OCI-LY1 (cell line): ENCODE data around the gene KRT80.

Source experiments
- H2AFZ ChIP-seq: fragments of 200-600 bp; sonication (generic), shearing (Covaris generic); 2 replicates; pipeline ENCODE4 v1.6.0; 2014; ENCODE audit warnings: antibody characterized with exemption, mild to moderate bottlenecking, low read length
- H3F3A ChIP-seq: fragments of 200-600 bp; sonication (generic), shearing (Covaris generic); 2 replicates; pipeline ENCODE4 v1.6.0; 2014; ENCODE audit warnings: mild to moderate bottlenecking, antibody characterized with exemption, low read length, moderate library complexity; ENCODE audit not compliant: insufficient read depth
- H3K27ac ChIP-seq: fragments of 200-600 bp; sonication (generic); 2 replicates; pipeline ENCODE4 v1.5.1; 2014; ENCODE audit warnings: low read length, mixed run types, mild to moderate bottlenecking, low read depth; ENCODE audit not compliant: poor library complexity, severe bottlenecking
- H3K27me3 ChIP-seq: fragments of 200-600 bp; sonication (generic); 2 replicates; pipeline ENCODE4 v1.6.0; 2014; ENCODE audit warnings: antibody characterized with exemption, mild to moderate bottlenecking, low read length, moderate library complexity; ENCODE audit not compliant: insufficient read depth
- H3K36me3 ChIP-seq: fragments of 200-600 bp; sonication (generic); 2 replicates; pipeline ENCODE4 v1.6.1; 2014; ENCODE audit warnings: mild to moderate bottlenecking, antibody characterized with exemption, low read length, moderate library complexity, mixed read lengths; ENCODE audit not compliant: insufficient read depth
- H3K4me1 ChIP-seq: fragments of 200-600 bp; sonication (generic); 2 replicates; pipeline ENCODE4 v1.5.1; 2014; ENCODE audit warnings: mild to moderate bottlenecking, low read length, moderate library complexity; ENCODE audit not compliant: insufficient read depth, severe bottlenecking
- H3K4me2 ChIP-seq: fragments of 200-600 bp; sonication (generic), shearing (Covaris generic); 2 replicates; pipeline ENCODE4 v1.6.1; 2014; ENCODE audit warnings: low read length
- H3K4me3 ChIP-seq: fragments of 200-600 bp; sonication (generic); 2 replicates; pipeline ENCODE4 v1.5.1; 2014; ENCODE audit warnings: low read length, low read depth, mild to moderate bottlenecking, mixed read lengths; ENCODE audit not compliant: poor library complexity, severe bottlenecking
- H3K79me2 ChIP-seq: fragments of 200-600 bp; shearing (Covaris generic); 2 replicates; pipeline ENCODE4 v1.6.1; 2016; ENCODE audit warnings: mixed run types, low read length, mixed read lengths; ENCODE audit not compliant: insufficient read depth
- H3K9ac ChIP-seq: fragments of 200-600 bp; sonication (generic), shearing (Covaris generic); 2 replicates; pipeline ENCODE4 v1.6.1; 2014; ENCODE audit warnings: mild to moderate bottlenecking, low read length, mixed read lengths
- H3K9me2 ChIP-seq: fragments of 200-600 bp; sonication (generic), shearing (Covaris generic); 2 replicates; pipeline ENCODE4 v1.6.1; 2014; ENCODE audit warnings: low read depth, mild to moderate bottlenecking, low read length, mixed read lengths
- H3K9me3 ChIP-seq: fragments of 200-600 bp; shearing (Covaris generic); 2 replicates; pipeline ENCODE4 v1.6.1; 2014; ENCODE audit warnings: low read length, mixed read lengths
- H4K20me1 ChIP-seq: fragments of 200-600 bp; sonication (generic), shearing (Covaris generic); 2 replicates; pipeline ENCODE4 v1.6.0; 2016; ENCODE audit warnings: mild to moderate bottlenecking, low read length; ENCODE audit not compliant: insufficient read depth
- EZH2 ChIP-seq: fragments of 200-600 bp; sonication (generic), shearing (Covaris generic); IDR thresholded peaks from 2 replicates; pipeline ENCODE4 v1.8.0; 2017; ENCODE audit warnings: borderline replicate concordance, mixed run types, mild to moderate bottlenecking, antibody characterized with exemption, low read length, moderate library complexity, mixed read lengths
- TF ChIP-seq, protein P1 (sequence below): fragments of 200-600 bp; sonication (generic), shearing (Covaris generic); IDR thresholded peaks from 2 replicates; pipeline ENCODE4 v1.5.1; 2017; ENCODE audit warnings: mild to moderate bottlenecking, antibody characterized with exemption, low read length, moderate library complexity, mixed read lengths

Gene KRT80

DNA sequence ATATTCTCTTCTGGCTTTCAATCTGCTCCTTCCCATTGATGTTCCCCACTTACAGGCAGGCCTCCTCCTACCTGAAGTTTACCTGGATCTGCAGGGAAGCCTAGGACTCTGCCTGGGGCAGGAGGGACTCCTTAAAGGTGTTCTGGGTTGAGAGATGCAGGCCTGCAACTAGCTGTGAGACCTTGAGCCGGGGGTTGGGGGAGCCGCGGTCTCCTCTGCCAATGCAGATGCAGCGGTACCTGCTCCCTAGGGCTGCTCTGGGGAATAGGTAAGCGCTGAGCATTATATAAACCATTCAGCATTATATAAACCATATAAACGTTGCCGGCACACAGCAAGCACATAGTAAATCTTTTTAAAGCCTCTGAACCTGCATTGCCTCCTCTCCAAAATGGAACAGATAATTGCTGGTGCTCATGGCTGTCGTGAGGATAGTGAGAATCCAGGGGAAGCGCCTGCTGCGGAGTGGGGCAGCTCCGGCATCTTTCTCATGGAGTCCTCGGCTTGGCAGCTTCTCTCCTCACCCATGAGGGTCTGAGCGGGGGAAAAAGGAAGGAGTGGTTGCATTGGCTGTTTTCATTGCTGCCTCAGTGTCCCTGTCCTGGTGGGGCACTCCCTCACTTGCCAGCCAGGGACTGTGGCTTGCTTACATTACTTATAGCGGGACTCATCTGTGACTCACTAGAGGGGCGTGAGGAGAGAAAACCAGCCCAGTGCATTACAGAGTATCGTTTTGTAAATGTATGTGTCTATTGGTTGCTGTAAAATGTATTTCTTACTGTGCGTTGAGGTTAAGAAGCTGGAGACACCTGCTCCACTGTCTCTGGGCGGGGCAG lies 12.5 kb upstream of the KRT80 start:
- no peaks in the 10 kb centered on the region for H3K36me3 ChIP-seq
- no peaks in the 10 kb centered on the region for H3K79me2 ChIP-seq
- no peaks in the 10 kb centered on the region for H3K9me3 ChIP-seq
- H2AFZ ChIP-seq = no peak overlapping the region
- H3K4me2 ChIP-seq = no peak overlapping the region
- no peaks in the 10 kb centered on the region for H3K9me2 ChIP-seq
- H3K27ac ChIP-seq = no peak overlapping the region
- no peaks in the 10 kb centered on the region for H3K4me1 ChIP-seq
- H3K27me3 ChIP-seq = no peaks in the 10 kb centered on the region; the same call in 1 of the 2 replicates
- H3K9ac ChIP-seq = no peak overlapping the region
- H3F3A ChIP-seq = no peaks in the 10 kb centered on the region
- TF ChIP-seq, protein P1, sequence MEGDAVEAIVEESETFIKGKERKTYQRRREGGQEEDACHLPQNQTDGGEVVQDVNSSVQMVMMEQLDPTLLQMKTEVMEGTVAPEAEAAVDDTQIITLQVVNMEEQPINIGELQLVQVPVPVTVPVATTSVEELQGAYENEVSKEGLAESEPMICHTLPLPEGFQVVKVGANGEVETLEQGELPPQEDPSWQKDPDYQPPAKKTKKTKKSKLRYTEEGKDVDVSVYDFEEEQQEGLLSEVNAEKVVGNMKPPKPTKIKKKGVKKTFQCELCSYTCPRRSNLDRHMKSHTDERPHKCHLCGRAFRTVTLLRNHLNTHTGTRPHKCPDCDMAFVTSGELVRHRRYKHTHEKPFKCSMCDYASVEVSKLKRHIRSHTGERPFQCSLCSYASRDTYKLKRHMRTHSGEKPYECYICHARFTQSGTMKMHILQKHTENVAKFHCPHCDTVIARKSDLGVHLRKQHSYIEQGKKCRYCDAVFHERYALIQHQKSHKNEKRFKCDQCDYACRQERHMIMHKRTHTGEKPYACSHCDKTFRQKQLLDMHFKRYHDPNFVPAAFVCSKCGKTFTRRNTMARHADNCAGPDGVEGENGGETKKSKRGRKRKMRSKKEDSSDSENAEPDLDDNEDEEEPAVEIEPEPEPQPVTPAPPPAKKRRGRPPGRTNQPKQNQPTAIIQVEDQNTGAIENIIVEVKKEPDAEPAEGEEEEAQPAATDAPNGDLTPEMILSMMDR = no peak
- TF ChIP-seq EZH2 = no peak
- H4K20me1 ChIP-seq = no peaks in the 10 kb centered on the region
- no peak overlapping the region for H3K4me3 ChIP-seq

DNA sequence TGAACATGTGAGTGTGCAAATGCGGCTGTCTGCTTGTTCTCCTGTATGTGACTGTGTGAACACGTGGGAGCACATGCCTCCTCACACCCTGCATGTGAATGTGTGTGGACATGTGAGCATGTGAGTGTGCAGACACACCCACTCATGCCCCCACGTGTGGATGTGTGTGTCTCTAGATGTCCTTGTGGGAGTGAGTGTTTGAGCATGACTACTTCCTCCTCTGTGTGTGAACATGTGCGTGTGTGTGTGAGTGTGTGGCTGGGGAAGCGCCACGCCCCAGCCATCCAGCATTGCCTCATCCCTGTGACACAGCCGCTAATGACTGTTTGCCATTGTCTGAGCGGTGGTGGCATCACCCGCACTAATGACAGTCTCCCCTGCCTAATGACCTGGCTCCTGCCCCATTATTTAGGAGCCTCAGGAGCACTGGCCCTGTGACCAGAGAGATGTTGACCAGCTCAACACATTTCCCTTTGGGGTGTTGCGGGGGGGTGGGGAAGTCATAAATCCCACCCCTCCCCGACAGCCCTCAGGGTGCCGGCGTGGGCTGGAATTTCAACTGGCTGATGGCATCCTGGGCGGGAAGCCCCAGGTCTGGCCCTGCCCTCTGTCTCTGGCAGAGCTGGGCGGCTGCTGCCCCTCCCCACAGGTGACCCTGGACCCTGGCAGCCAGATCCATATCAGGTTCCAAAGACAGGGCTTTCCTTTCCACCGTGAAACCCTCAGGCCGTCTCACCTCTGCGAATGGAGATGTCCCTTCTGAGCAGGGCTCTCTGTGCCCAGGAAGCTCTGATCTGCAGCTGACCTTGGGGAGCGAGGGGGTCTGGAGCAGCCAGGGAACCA lies 11.5 kb upstream of the KRT80 start:
- TF ChIP-seq, protein P1 = no peak
- no peak for TF ChIP-seq EZH2
- H3K4me3 ChIP-seq = no peak overlapping the region
- no peaks in the 10 kb centered on the region for H3K79me2 ChIP-seq
- no peaks in the 10 kb centered on the region for H3K36me3 ChIP-seq
- no peaks in the 10 kb centered on the region for H3K4me1 ChIP-seq
- no peaks in the 10 kb centered on the region for H3F3A ChIP-seq
- H3K4me2 ChIP-seq = no peak overlapping the region
- H4K20me1 ChIP-seq = no peaks in the 10 kb centered on the region
- H3K9me2 ChIP-seq = no peaks in the 10 kb centered on the region
- no peak overlapping the region for H3K27ac ChIP-seq
- no peak overlapping the region for H3K9ac ChIP-seq
- no peak overlapping the region for H2AFZ ChIP-seq
- no peaks in the 10 kb centered on the region for H3K9me3 ChIP-seq
- no peaks in the 10 kb centered on the region; the same call in 1 of the 2 replicates for H3K27me3 ChIP-seq

DNA sequence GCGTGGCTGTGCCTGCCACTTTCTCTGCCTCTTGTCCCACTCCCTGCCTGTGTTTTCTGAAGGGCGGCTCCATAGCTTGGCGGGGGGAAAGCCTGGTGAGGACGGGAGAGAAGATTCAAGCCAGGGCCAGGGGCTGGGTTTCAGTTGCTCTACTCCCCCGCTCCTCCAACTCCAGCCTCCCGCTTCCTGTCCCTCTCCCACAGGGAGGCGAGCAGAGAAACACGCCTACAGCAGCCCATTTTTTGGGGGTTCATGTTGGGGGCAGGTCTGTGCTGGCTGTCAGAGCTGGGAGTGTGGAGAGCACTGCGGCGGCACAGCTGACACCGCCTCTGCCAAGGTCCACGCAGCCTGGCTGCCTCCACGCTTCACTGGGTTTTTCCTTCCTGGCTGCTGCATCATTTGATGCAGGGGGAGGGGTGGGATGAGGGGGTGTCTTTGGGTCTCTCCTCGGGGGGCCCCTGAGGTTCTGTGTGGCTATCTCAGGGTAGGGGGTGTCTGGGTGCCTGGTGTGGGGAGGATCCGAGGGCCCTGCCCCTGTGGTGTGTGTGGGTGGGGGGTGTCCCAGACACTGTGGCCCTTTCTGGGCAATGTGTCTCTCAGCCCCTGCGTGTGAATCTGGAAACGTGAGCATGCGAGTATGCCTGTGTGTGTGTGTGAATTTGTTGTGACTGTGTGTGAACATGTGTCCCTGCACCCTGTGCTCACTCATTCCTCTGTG lies 10.7 kb upstream of the KRT80 start:
- Histone ChIP-seq H3K27ac (no peak overlapping the region), H3F3A (no peaks in the 10 kb centered on the region), H3K4me2 (no peak overlapping the region), H3K9me3 (no peaks in the 10 kb centered on the region), H2AFZ (no peak overlapping the region), H3K27me3 (no peaks in the 10 kb centered on the region; the same call in 1 of the 2 replicates), H3K9ac (no peak overlapping the region), H3K79me2 (no peaks in the 10 kb centered on the region), H3K9me2 (no peaks in the 10 kb centered on the region), H4K20me1 (no peaks in the 10 kb centered on the region), H3K4me3 (no peak overlapping the region), H3K4me1 (no peaks in the 10 kb centered on the region), H3K36me3 (no peaks in the 10 kb centered on the region)
- no peak for TF ChIP-seq EZH2
- TF ChIP-seq, protein P1 = no peak
